ENCODE data around the gene CPT2. TPM values are rescaled to one million over a fixed set of nuclear protein-coding genes. Genes with fewer than 3 reads are reported as not detected.

CPT2 gene
- total and polyA plus RNA-seq, 9 of the 15 experiments (the other 6 are each of a cell fraction or from before 2014, with no cell fraction given): 7.6 to 25.1 (median 16.8) TPM

DNA sequence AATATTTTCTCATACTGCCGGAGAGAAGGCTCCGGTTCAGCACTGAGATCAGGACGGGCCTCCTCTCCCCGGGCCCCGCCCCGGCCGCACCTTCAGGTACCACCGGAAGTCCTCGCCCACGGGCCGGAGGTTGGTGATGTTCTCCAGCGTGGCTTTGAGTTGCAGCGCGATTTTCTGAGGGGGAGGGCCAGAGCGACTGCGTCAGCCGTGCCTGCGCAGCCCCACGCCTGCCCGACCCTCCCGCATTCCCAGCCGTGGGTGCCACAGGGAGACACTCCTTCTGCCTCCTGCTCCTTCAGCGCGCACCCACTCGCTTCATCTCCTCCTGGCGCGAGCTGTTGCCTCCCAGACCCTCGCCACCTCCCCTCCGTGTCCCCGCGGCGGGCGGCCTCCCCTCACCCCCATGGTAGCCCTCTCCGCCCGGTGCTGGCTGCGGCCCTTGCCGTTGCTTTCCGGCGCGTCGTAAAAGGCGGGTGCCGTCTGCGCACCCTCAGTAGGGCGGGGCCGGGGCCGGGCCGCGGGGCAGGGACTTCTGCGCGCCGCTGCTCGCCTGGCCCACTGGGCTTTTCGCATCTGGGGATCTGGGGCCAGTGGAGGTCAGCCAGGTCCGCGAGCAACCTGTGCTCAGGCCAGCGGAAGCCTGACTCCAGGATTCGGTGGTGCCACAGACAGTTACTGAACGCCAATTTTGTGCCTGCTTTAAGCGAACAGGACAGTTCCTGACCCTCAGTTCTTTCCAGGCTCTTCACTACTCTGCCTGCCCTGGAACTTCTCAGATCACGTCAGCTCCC, 23.7 kb downstream of the CPT2 start, which contains the start of gene CZIB (continued):
- TF ChIP-seq, protein P1, sequence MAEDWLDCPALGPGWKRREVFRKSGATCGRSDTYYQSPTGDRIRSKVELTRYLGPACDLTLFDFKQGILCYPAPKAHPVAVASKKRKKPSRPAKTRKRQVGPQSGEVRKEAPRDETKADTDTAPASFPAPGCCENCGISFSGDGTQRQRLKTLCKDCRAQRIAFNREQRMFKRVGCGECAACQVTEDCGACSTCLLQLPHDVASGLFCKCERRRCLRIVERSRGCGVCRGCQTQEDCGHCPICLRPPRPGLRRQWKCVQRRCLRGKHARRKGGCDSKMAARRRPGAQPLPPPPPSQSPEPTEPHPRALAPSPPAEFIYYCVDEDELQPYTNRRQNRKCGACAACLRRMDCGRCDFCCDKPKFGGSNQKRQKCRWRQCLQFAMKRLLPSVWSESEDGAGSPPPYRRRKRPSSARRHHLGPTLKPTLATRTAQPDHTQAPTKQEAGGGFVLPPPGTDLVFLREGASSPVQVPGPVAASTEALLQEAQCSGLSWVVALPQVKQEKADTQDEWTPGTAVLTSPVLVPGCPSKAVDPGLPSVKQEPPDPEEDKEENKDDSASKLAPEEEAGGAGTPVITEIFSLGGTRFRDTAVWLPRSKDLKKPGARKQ (CRISPR knock-in tag; IDR thresholded peaks at IDR 0.05): no peak
- TF ChIP-seq SAFB2 (IDR thresholded peaks at IDR 0.05; ENCODE audit: borderline replicate concordance, low read depth, low read length, severe bottlenecking): no peak
- TF ChIP-seq, protein P2, sequence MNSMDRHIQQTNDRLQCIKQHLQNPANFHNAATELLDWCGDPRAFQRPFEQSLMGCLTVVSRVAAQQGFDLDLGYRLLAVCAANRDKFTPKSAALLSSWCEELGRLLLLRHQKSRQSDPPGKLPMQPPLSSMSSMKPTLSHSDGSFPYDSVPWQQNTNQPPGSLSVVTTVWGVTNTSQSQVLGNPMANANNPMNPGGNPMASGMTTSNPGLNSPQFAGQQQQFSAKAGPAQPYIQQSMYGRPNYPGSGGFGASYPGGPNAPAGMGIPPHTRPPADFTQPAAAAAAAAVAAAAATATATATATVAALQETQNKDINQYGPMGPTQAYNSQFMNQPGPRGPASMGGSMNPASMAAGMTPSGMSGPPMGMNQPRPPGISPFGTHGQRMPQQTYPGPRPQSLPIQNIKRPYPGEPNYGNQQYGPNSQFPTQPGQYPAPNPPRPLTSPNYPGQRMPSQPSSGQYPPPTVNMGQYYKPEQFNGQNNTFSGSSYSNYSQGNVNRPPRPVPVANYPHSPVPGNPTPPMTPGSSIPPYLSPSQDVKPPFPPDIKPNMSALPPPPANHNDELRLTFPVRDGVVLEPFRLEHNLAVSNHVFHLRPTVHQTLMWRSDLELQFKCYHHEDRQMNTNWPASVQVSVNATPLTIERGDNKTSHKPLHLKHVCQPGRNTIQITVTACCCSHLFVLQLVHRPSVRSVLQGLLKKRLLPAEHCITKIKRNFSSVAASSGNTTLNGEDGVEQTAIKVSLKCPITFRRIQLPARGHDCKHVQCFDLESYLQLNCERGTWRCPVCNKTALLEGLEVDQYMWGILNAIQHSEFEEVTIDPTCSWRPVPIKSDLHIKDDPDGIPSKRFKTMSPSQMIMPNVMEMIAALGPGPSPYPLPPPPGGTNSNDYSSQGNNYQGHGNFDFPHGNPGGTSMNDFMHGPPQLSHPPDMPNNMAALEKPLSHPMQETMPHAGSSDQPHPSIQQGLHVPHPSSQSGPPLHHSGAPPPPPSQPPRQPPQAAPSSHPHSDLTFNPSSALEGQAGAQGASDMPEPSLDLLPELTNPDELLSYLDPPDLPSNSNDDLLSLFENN (IDR thresholded peaks at IDR 0.05; ENCODE audit: low read depth in 2 of 2, low read length in 2 of 2): no peak
- peak; percentile 39; the same call in 1 of the 2 replicates for TF ChIP-seq EP300 (IDR thresholded peaks at IDR 0.05; ENCODE audit: low read length)
- TF ChIP-seq, protein P3, sequence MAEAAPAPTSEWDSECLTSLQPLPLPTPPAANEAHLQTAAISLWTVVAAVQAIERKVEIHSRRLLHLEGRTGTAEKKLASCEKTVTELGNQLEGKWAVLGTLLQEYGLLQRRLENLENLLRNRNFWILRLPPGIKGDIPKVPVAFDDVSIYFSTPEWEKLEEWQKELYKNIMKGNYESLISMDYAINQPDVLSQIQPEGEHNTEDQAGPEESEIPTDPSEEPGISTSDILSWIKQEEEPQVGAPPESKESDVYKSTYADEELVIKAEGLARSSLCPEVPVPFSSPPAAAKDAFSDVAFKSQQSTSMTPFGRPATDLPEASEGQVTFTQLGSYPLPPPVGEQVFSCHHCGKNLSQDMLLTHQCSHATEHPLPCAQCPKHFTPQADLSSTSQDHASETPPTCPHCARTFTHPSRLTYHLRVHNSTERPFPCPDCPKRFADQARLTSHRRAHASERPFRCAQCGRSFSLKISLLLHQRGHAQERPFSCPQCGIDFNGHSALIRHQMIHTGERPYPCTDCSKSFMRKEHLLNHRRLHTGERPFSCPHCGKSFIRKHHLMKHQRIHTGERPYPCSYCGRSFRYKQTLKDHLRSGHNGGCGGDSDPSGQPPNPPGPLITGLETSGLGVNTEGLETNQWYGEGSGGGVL (CRISPR knock-in tag; IDR thresholded peaks at IDR 0.05): no peak
- TF ChIP-seq, protein P4, sequence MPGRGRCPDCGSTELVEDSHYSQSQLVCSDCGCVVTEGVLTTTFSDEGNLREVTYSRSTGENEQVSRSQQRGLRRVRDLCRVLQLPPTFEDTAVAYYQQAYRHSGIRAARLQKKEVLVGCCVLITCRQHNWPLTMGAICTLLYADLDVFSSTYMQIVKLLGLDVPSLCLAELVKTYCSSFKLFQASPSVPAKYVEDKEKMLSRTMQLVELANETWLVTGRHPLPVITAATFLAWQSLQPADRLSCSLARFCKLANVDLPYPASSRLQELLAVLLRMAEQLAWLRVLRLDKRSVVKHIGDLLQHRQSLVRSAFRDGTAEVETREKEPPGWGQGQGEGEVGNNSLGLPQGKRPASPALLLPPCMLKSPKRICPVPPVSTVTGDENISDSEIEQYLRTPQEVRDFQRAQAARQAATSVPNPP (IDR thresholded peaks at IDR 0.05; ENCODE audit: borderline replicate concordance, insufficient read depth, insufficient read length): no peak
- TF ChIP-seq RBBP5 (IDR thresholded peaks at IDR 0.05; ENCODE audit: borderline replicate concordance, insufficient read depth, low read length, poor library complexity, severe bottlenecking): peak; percentile 95
- TF ChIP-seq LEF1 (IDR thresholded peaks at IDR 0.05): no peak
- TF ChIP-seq CREM (IDR thresholded peaks at IDR 0.05; ENCODE audit: low read depth): peak; percentile 89
- TF ChIP-seq CHD1 (IDR thresholded peaks at IDR 0.05; ENCODE audit: low read length): peak; percentile 69
- TF ChIP-seq FOXJ3 (CRISPR knock-in tag; IDR thresholded peaks at IDR 0.05): no peak
- peak; percentile 34 for TF ChIP-seq NCOR1 (IDR thresholded peaks at IDR 0.05)
- no peak for TF ChIP-seq EZH2 (IDR thresholded peaks at IDR 0.05; ENCODE audit: borderline replicate concordance, low read depth, low read length)
- TF ChIP-seq TCF7L2 (IDR thresholded peaks at IDR 0.05; ENCODE audit: low read depth, low read length): no peak
- peak; percentile 90 for TF ChIP-seq CBX1 (IDR thresholded peaks at IDR 0.05; ENCODE audit: low read depth)
